GM23338 (cell line): Measurements from ENCODE around the gene CXCL1. TPM values are rescaled to one million over a fixed set of nuclear protein-coding genes. Genes with fewer than 3 reads are reported as not detected.

Experiments
- ATAC-seq: fragments of 200-7000 bp; cut with Tn5 transposase; 3 replicates; pipeline ENCODE4 v1.9.1; 2020
- DNase-seq: peaks from one replicate; pipeline ENCODE4 v3.0.0-alpha.2; 2015; ENCODE audit warnings: low spot score
- H2AFZ ChIP-seq: fragments of 200-600 bp; sonication (generic); 2 replicates; pipeline ENCODE4 v1.8.0; 2016; ENCODE audit warnings: antibody characterized with exemption, mild to moderate bottlenecking, moderate library complexity
- H3F3A ChIP-seq: fragments of 200-600 bp; sonication (generic); replicated peaks from 2 replicates; pipeline ENCODE4 v1.8.0; 2017; ENCODE audit warnings: antibody characterized with exemption, mixed run types, low read depth
- H3K27ac ChIP-seq: fragments of 200-600 bp; sonication (generic); 2 replicates; pipeline ENCODE4 v1.6.1; 2016; ENCODE audit warnings: low read depth
- H3K27me3 ChIP-seq: fragments of 200-600 bp; sonication (generic); 2 replicates; pipeline ENCODE4 v1.8.0; 2016; ENCODE audit warnings: mild to moderate bottlenecking, mixed run types, moderate library complexity; ENCODE audit not compliant: insufficient read depth
- H3K36me3 ChIP-seq: fragments of 200-600 bp; sonication (generic); 2 replicates; pipeline ENCODE4 v1.8.0; 2016; ENCODE audit warnings: mild to moderate bottlenecking; ENCODE audit not compliant: insufficient read depth
- H3K4me1 ChIP-seq: fragments of 200-600 bp; sonication (generic); 2 replicates; pipeline ENCODE4 v1.8.0; 2016; ENCODE audit warnings: mild to moderate bottlenecking, moderate library complexity; ENCODE audit not compliant: insufficient read depth
- H3K4me2 ChIP-seq: fragments of 200-600 bp; sonication (generic); 2 replicates; pipeline ENCODE4 v1.7.1; 2017; ENCODE audit warnings: mixed run types
- H3K4me3 ChIP-seq: fragments of 200-600 bp; sonication (generic); 2 replicates; pipeline ENCODE4 v1.6.1; 2016; ENCODE audit warnings: mixed run types
- H3K79me2 ChIP-seq: fragments of 200-600 bp; sonication (generic); replicated peaks from 2 replicates; pipeline ENCODE4 v1.8.0; 2017; ENCODE audit warnings: mild to moderate bottlenecking; ENCODE audit not compliant: insufficient read depth
- H3K9me2 ChIP-seq: fragments of 200-600 bp; sonication (generic); 2 replicates; pipeline ENCODE4 v1.8.0; 2017; ENCODE audit not compliant: insufficient read depth
- H4K20me1 ChIP-seq: fragments of 200-600 bp; sonication (generic); replicated peaks from 2 replicates; pipeline ENCODE4 v1.8.0; 2017; ENCODE audit warnings: mild to moderate bottlenecking; ENCODE audit not compliant: insufficient read depth
- H3K27ac Mint-ChIP-seq: 2 replicates; pipeline ENCODE4 v1.8.0; 2020; ENCODE audit warnings: inconsistent platforms, mild to moderate bottlenecking, moderate library complexity, mixed read lengths
- H3K27me3 Mint-ChIP-seq: 3 replicates; pipeline ENCODE4 v1.8.0; 2022; ENCODE audit warnings: low read depth, mild to moderate bottlenecking, moderate library complexity, mixed read lengths, inconsistent platforms; ENCODE audit not compliant: insufficient read depth, poor library complexity
- H3K36me3 Mint-ChIP-seq: 3 replicates; pipeline ENCODE4 v1.8.0; 2021; ENCODE audit warnings: low read depth, mild to moderate bottlenecking, inconsistent platforms, moderate library complexity, mixed read lengths
- H3K4me1 Mint-ChIP-seq: 3 replicates; pipeline ENCODE4 v1.8.0; 2020; ENCODE audit warnings: mild to moderate bottlenecking, inconsistent platforms, mixed read lengths
- H3K4me3 Mint-ChIP-seq: 3 replicates; pipeline ENCODE4 v1.8.0; 2021; ENCODE audit warnings: moderate library complexity, mild to moderate bottlenecking, inconsistent platforms, mixed read lengths
- H3K9me3 Mint-ChIP-seq: 3 replicates; pipeline ENCODE4 v1.8.0; 2020; ENCODE audit warnings: moderate library complexity, mild to moderate bottlenecking, inconsistent platforms, mixed read lengths
- EZH2 ChIP-seq: fragments of 200-600 bp; sonication (generic); IDR thresholded peaks from one replicate; pipeline ENCODE4 v1.8.0; 2017; ENCODE audit warnings: antibody characterized with exemption, mild to moderate bottlenecking, low read depth; ENCODE audit not compliant: unreplicated experiment
- NANOG ChIP-seq: IDR thresholded peaks from 2 replicates; pipeline ENCODE4 v1.6.1; 2016; ENCODE audit warnings: antibody characterized with exemption, borderline replicate concordance
- STAT1 ChIP-seq: IDR thresholded peaks from one replicate; pipeline ENCODE4 v1.6.1; 2016; ENCODE audit warnings: antibody characterized with exemption; ENCODE audit not compliant: unreplicated experiment
- polyA plus RNA-seq: library from polyadenylated mRNA; unstranded; fragments of >200 nt; fragmentation: Nextera tagmentation; extraction: Ambion mirVana; gene quantifications from 2 replicates; pipeline ENCODE4 v1.2.1, GENCODE V29; 2016
- total RNA-seq: library from RNA; depleted of rRNA; stranded (reverse); fragments of >200 nt; shearing (Covaris generic); gene quantifications from 2 replicates; pipeline ENCODE4 v1.2.3, GENCODE V29; 2014
- TF ChIP-seq, protein P1 (sequence below): fragments of 250-450 bp; sonication (Bioruptor Pico); IDR thresholded peaks from 2 replicates; pipeline ENCODE4 v1.5.0; 2020; ENCODE audit warnings: mild to moderate bottlenecking, moderate library complexity

Gene CXCL1
- total and polyA plus RNA-seq, 2 experiments from 2014 or later, result 1.6 to 2.5 TPM

DNA sequence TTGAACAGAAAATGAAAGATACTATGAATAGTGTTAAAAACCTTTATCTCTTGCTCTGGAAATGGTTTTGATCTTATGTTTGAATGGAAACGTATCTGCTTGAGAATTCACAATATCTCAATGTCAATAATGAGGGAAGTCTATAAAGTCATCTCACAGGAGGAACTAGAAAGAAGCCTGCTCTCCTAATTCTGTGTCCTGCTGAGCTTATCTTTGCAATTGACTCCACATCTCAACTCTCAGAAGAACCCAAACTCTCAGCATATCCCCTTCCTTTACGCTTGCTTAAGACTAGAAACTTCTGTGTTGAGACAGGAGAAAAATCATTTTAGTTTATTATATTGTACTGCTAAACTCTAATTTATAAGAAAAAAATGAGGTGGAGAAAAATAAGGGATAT lies 24.4 kb upstream of the CXCL1 start (continued):
- TF ChIP-seq, protein P1, sequence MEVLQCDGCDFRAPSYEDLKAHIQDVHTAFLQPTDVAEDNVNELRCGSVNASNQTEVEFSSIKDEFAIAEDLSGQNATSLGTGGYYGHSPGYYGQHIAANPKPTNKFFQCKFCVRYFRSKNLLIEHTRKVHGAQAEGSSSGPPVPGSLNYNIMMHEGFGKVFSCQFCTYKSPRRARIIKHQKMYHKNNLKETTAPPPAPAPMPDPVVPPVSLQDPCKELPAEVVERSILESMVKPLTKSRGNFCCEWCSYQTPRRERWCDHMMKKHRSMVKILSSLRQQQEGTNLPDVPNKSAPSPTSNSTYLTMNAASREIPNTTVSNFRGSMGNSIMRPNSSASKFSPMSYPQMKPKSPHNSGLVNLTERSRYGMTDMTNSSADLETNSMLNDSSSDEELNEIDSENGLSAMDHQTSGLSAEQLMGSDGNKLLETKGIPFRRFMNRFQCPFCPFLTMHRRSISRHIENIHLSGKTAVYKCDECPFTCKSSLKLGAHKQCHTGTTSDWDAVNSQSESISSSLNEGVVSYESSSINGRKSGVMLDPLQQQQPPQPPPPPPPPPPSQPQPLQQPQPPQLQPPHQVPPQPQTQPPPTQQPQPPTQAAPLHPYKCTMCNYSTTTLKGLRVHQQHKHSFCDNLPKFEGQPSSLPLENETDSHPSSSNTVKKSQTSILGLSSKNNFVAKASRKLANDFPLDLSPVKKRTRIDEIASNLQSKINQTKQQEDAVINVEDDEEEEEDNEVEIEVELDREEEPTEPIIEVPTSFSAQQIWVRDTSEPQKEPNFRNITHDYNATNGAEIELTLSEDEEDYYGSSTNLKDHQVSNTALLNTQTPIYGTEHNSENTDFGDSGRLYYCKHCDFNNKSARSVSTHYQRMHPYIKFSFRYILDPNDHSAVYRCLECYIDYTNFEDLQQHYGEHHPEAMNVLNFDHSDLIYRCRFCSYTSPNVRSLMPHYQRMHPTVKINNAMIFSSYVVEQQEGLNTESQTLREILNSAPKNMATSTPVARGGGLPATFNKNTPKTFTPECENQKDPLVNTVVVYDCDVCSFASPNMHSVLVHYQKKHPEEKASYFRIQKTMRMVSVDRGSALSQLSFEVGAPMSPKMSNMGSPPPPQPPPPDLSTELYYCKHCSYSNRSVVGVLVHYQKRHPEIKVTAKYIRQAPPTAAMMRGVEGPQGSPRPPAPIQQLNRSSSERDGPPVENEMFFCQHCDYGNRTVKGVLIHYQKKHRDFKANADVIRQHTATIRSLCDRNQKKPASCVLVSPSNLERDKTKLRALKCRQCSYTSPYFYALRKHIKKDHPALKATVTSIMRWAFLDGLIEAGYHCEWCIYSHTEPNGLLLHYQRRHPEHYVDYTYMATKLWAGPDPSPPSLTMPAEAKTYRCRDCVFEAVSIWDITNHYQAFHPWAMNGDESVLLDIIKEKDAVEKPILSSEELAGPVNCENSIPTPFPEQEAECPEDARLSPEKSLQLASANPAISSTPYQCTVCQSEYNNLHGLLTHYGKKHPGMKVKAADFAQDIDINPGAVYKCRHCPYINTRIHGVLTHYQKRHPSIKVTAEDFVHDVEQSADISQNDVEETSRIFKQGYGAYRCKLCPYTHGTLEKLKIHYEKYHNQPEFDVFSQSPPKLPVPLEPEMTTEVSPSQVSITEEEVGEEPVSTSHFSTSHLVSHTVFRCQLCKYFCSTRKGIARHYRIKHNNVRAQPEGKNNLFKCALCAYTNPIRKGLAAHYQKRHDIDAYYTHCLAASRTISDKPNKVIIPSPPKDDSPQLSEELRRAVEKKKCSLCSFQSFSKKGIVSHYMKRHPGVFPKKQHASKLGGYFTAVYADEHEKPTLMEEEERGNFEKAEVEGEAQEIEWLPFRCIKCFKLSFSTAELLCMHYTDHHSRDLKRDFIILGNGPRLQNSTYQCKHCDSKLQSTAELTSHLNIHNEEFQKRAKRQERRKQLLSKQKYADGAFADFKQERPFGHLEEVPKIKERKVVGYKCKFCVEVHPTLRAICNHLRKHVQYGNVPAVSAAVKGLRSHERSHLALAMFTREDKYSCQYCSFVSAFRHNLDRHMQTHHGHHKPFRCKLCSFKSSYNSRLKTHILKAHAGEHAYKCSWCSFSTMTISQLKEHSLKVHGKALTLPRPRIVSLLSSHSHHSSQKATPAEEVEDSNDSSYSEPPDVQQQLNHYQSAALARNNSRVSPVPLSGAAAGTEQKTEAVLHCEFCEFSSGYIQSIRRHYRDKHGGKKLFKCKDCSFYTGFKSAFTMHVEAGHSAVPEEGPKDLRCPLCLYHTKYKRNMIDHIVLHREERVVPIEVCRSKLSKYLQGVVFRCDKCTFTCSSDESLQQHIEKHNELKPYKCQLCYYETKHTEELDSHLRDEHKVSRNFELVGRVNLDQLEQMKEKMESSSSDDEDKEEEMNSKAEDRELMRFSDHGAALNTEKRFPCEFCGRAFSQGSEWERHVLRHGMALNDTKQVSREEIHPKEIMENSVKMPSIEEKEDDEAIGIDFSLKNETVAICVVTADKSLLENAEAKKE (CRISPR knock-in tag), result no peak
- no peak for TF ChIP-seq STAT1
- TF ChIP-seq NANOG, result no peak

DNA sequence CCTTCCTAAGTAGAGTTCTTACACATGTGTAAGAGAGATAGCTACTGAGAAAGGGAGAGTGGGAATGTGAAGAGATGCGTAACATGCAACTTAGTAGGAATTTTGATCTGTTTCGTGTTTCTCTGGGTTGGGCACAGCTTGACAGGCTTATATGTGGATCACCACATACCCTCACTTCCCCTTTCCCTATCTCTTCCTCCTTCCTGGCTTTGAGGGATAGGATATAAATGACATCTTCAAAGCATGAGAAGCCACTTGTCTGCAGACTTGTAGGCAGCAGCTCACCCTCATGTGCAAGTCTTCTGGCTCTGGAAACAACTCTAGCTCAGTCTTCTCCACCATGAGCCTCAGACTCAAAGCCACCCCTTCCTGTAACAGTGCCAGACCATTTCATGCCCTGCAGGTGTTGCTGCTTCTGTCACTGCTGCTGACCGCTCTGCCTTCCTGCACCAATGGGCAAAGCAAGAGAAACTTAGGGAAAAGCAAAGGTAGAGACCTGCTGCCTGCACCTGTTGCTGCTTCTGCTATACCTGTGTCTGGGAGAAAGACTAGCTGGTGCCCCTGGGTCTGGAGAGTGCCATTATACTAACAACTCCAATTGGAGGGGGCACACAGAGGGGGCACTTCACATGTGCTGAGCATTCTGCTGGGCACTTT lies 21.5 kb upstream of the CXCL1 start:
- Histone ChIP-seq H3K4me2 (no peak overlapping the region), H3K79me2 (no peaks in the 10 kb centered on the region), H2AFZ (no peak overlapping the region), H3K27ac (no peak overlapping the region), H3K9me2 (no peaks in the 10 kb centered on the region), H3K4me3 (no peak overlapping the region), H4K20me1 (no peaks in the 10 kb centered on the region), H3F3A (no peaks in the 10 kb centered on the region), H3K4me1 (peaks cover 8% of the 10 kb centered on the region; the same call in 1 of the 2 replicates), H3K36me3 (no peaks in the 10 kb centered on the region), H3K27me3 (0 out of 2 replicates have a peak, but pooled peaks cover under 1% of the 10 kb centered on the region)
- Mint-ChIP-seq H3K27ac (no peak overlapping the region), H3K36me3 (no peaks in the 10 kb centered on the region), H3K9me3 (no peaks in the 10 kb centered on the region), H3K27me3 (peaks cover 2% of the 10 kb centered on the region), H3K4me3 (no peak overlapping the region), H3K4me1 (peaks cover 24% of the 10 kb centered on the region)
- ATAC-seq (no peak), DNase-seq (no peak)
- TF ChIP-seq EZH2, result no peak
